ENCODE results near the gene ARMC9. TPM values are rescaled to one million over a fixed set of nuclear protein-coding genes. Genes with fewer than 3 reads are reported as not detected.
"Not testable (repeated sequence)": the region's sequence is repeated elsewhere in the genome, so short reads cannot be mapped to it uniquely, and the experiment has no call there.

The ARMC9 gene
- total and polyA plus RNA-seq, 11 donors, result 0.95 to 4.7 (median 2.4) TPM

- Histone ChIP-seq H3K27me3 (peaks cover 0 to 6% (median 0%) of the 10 kb centered on the region in 9 donors), H3K9me3 (no peaks in the 10 kb centered on the region), H3K4me3 (no peak overlapping the region), H3K27ac (peak overlapping the region in 6 of 12 donors; percentile 20 to 95 (median 70)), H3K36me3 (no peaks in the 10 kb centered on the region), H3K4me1 (peaks cover 0 to 36% (median 26%) of the 10 kb centered on the region in 12 donors)
- intact Hi-C loops (cut with DNase I), result loop anchor here in 7 of 10 donors (2.0 to 10.0 kb wide), 5 partner anchors 71 to 91 kb away; no protein-coding TSS in a partner anchor
- DNase-seq (no peak), ATAC-seq (no peak)
- WGBS, 4 donors, result 86 to 95% (median 87%) methylated on average over 3 of the region's 3 CpGs
- TF ChIP-seq CTCF (IDR thresholded peaks at IDR 0.05) (no peak), POLR2A (IDR thresholded peaks at IDR 0.05) (no peak)
Observed at GRCh38 chr2:231193216-231193615, 5.2 kb upstream of the ARMC9 start.

GRCh38 chr2:231196592-231196991 is 1.8 kb upstream of the ARMC9 start:
- H3K36me3 ChIP-seq, result no peaks in the 10 kb centered on the region
- WGBS, 4 donors, result 86 to 93% (median 91%) methylated on average over 5 of the region's 5 CpGs
- H3K9me3 ChIP-seq, result no peaks in the 10 kb centered on the region
- no peak for DNase-seq
- ATAC-seq, result no peak
- no peaks in the 10 kb centered on the region for H3K27me3 ChIP-seq
- no peak overlapping the region for H3K4me3 ChIP-seq
- intact Hi-C loops (cut with DNase I), result loop anchor here in 3 of 10 donors (5.0 to 10.0 kb wide), 2 partner anchors 89 to 92 kb away; no protein-coding TSS in a partner anchor
- TF ChIP-seq POLR2A (IDR thresholded peaks at IDR 0.05), result no peak
- TF ChIP-seq CTCF (IDR thresholded peaks at IDR 0.05), result no peak
- peaks cover 0 to 27% (median 17%) of the 10 kb centered on the region in 12 donors for H3K4me1 ChIP-seq
- H3K27ac ChIP-seq, result no peak overlapping the region

- H3K36me3 ChIP-seq, H3K27me3 ChIP-seq, ATAC-seq, H3K4me3 ChIP-seq, DNase-seq, H3K27ac ChIP-seq, H3K9me3 ChIP-seq: not testable (repeated sequence)
- intact Hi-C loops (cut with DNase I), result loop anchor here in 3 of 10 donors (5.0 to 10.0 kb wide), 2 partner anchors 90 to 92 kb away; no protein-coding TSS in a partner anchor
- H3K4me1 ChIP-seq, result peaks cover 0 to 21% (median 12%) of the 10 kb centered on the region in 12 donors
- 82 to 97% (median 91%) methylated on average over 7 of the region's 7 CpGs for WGBS, 4 donors
Observed at GRCh38 chr2:231197196-231197595, 1.2 kb upstream of the ARMC9 start.

GRCh38 chr2:231197706-231198290 is 633 bp upstream of the ARMC9 start:
- Histone ChIP-seq H3K36me3 (no peaks in the 10 kb centered on the region), H3K9me3 (no peaks in the 10 kb centered on the region), H3K27me3 (no peaks in the 10 kb centered on the region), H3K27ac (peak overlapping the region in 10 of 12 donors; percentile 4 to 79 (median 46)), H3K4me3 (peak overlapping the region; percentile 52 to 94 (median 84)), H3K4me1 (peaks cover 0 to 17% (median 10%) of the 10 kb centered on the region in 12 donors)
- WGBS, 4 donors, result 23 to 29% (median 26%) methylated on average over 11 of the region's 11 CpGs
- intact Hi-C loops (cut with DNase I), result loop anchor here in 3 of 10 donors (5.0 to 10.0 kb wide), 2 partner anchors 90 to 93 kb away; no protein-coding TSS in a partner anchor
- TF ChIP-seq POLR2A (IDR thresholded peaks at IDR 0.05), result no peak
- TF ChIP-seq CTCF (IDR thresholded peaks at IDR 0.05), result no peak
- ATAC-seq (no peak), DNase-seq (no peak)

All from heart left ventricle (tissue), 16 donors.